B cell (primary cell): Measurements from ENCODE around the gene FAM184A.

Experiments
- CTCF ChIP-seq: fragments of 200-600 bp; IDR thresholded peaks from one replicate; pipeline ENCODE4 v1.8.0; 2022; ENCODE audit warnings: antibody characterized with exemption, mild to moderate bottlenecking
- EZH2 ChIP-seq: IDR thresholded peaks from 2 replicates; pipeline ENCODE4 v1.6.1; 2012; ENCODE audit warnings: borderline replicate concordance, low read depth, mild to moderate bottlenecking, moderate library complexity, low read length; ENCODE audit not compliant: insufficient read depth, poor library complexity, severe bottlenecking

- no peak for TF ChIP-seq CTCF
- TF ChIP-seq EZH2, result no peak
Measured at GRCh38 chr6:118984342-118984741, 94.1 kb downstream of the FAM184A start.
